GM12864 (cell line): ENCODE measurements around the gene AKAP7.
"Not testable (repeated sequence)": the region's sequence is repeated elsewhere in the genome, so short reads cannot be mapped to it uniquely, and the experiment has no call there.

Source experiments
- DNase-seq: peaks from one replicate; pipeline ENCODE4 v3.0.0-alpha.2; 2011; ENCODE audit warnings: low read depth
- H3K4me3 ChIP-seq: 2 replicates; pipeline ENCODE4 v1.5.1; 2011; ENCODE audit warnings: mild to moderate bottlenecking, low read depth, low read length, control low read depth
- TF ChIP-seq, protein P1 (sequence below): IDR thresholded peaks from 2 replicates; pipeline ENCODE4 v1.5.1; 2011; ENCODE audit warnings: low read depth, mild to moderate bottlenecking, moderate library complexity, low read length, control low read depth, inconsistent platforms; ENCODE audit errors: missing control alignments

The AKAP7 gene

DNA sequence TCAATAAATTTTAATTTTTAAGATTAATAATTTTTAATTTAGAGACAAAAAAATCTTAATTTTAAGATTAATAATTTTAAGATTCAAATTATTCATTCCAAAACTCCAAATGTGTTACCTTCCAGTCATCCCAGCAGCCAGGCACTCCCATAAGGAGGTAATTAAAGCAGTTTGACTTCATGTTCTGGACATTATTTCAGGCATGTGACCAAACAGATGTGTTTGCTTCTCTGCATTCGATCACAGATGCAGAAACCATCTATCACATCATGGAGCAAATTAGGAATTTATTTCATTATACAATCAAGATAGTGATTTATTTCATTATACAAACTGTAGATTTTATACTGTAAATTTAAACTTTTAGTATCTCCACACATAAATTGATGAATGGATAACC, 150.3 kb downstream of the AKAP7 start:
- no peak overlapping the region for H3K4me3 ChIP-seq
- TF ChIP-seq, protein P1, sequence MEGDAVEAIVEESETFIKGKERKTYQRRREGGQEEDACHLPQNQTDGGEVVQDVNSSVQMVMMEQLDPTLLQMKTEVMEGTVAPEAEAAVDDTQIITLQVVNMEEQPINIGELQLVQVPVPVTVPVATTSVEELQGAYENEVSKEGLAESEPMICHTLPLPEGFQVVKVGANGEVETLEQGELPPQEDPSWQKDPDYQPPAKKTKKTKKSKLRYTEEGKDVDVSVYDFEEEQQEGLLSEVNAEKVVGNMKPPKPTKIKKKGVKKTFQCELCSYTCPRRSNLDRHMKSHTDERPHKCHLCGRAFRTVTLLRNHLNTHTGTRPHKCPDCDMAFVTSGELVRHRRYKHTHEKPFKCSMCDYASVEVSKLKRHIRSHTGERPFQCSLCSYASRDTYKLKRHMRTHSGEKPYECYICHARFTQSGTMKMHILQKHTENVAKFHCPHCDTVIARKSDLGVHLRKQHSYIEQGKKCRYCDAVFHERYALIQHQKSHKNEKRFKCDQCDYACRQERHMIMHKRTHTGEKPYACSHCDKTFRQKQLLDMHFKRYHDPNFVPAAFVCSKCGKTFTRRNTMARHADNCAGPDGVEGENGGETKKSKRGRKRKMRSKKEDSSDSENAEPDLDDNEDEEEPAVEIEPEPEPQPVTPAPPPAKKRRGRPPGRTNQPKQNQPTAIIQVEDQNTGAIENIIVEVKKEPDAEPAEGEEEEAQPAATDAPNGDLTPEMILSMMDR: no peak
- DNase-seq: no peak

DNA sequence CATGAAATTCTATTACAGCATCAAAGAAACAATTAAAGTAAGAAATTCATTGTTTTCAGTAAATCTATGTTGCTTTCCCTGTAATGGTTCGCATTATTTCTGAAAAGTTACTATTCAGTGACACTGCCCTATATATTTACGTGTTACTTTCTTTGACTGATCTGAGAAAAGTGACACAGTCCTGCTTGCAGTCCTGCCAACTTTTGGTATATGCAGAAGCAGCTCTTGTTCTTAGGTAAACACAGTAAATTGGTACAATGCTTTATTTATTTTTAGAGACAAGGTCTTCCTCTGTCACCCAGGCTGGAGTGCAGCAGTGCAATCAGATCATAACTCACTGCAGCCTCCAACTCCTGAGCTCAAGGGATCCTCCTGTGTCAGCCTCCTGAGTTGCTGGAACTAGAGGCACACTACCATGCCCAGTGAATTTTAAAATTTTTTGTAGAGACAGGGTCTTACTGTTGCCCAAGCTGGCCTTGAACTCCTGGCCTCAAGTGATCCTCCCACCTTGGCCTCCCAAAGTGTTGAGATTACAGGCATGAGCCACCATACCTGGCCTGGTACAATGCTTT, 151.3 kb downstream of the AKAP7 start:
- TF ChIP-seq, protein P1: no peak
- DNase-seq: no peak
- H3K4me3 ChIP-seq: no peak overlapping the region

DNA sequence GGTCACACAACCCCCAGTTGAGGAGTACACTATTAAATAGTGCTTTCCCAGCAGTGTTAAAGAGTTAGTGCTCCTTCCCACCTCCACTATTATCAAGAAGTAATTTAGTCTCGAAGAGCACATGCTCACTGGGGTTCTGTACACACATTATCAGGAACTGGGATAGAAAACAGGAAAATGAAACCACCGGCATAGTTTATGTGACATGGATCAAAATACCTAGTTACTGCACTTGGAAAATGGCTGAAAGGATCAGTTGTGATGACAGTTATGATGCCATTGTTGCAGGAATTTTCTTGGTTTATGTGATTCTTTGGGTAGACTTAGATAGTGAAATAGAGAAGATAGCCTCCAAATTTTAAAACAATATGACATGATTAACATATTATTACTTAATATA, 152.9 kb downstream of the AKAP7 start:
- DNase-seq: no peak
- H3K4me3 ChIP-seq: no peak overlapping the region
- TF ChIP-seq, protein P1: no peak

DNA sequence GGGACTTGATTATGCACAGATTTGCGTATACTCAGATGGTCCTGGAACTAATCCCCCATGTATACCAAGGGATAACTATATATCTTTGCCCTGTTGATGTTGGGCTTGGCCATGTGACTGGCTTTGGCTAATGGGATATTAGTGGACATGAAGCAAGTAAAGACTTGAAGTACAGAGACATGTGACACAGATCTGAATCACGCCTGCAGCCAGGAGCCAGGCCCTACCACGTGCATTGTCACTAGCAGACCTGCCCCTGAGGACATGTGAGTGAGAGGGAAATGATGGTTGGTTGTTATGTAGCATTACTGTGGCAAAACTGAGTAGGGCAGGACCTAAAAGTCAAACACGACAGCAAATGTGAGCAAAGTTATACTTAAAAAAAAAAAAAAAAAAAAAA, 155.7 kb downstream of the AKAP7 start:
- TF ChIP-seq, protein P1: no peak
- H3K4me3 ChIP-seq: no peak overlapping the region
- no peak for DNase-seq

DNA sequence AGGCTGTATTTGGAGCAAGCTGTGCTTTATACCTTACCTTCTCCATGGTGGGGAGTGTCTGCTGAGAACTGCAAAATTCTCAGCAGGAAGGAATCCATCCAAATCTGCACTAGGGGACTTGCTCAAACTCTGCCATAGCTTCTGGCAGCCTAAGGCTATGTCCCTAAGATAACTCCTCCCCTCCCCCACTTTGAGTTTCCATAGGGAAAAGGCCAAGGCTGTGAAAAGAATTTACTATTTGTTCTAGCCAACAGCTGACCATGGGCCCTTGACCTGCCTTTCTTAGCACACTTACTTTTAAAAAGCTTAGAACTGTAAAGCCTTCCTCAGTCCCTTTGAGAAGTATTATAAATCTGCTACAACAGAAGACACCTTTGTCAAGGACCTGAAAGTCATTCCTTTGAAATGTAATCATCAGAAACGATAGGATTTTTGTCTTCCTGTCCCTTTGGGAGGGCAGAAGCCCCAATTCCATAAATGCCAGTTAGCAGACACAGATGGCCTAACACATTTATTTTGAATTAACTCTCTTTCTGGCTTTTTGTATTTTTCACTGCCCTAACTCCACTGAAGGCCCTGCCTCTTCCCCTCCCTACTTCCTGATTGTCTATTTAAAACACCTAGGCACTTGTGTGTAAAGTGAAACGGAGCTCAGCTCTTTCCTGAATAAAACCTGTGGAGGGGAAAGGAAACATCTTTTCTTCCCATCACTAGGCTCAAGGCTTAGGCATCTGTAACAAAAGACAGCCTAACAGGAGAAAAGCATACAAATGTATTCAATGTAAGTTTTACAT, 157.1 kb downstream of the AKAP7 start:
- H3K4me3 ChIP-seq: no peak overlapping the region
- DNase-seq: no peak
- TF ChIP-seq, protein P1: no peak

DNA sequence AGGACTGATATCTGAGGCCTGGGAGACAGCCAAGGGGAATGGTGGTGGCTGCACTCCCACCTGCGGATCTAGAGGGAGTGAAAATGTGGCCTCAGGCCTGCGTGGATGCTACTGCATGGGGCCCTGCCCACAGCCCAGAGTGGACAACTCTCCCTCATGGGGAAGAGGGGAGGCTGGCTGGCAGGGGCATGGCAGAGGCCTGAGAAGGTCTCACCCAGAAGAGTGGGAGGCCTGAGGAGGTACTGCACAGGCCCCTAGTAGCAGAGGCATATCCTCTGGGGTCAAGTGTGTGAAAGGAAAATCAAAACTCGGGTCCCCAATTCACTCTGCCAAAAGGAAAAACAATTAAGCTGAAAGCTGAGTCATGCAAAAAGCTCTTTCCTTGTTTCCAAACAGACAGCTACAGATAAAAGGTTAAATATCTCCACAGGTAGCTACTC, 158.2 kb downstream of the AKAP7 start:
- TF ChIP-seq, protein P1: no peak
- no peak overlapping the region for H3K4me3 ChIP-seq
- no peak for DNase-seq

DNA sequence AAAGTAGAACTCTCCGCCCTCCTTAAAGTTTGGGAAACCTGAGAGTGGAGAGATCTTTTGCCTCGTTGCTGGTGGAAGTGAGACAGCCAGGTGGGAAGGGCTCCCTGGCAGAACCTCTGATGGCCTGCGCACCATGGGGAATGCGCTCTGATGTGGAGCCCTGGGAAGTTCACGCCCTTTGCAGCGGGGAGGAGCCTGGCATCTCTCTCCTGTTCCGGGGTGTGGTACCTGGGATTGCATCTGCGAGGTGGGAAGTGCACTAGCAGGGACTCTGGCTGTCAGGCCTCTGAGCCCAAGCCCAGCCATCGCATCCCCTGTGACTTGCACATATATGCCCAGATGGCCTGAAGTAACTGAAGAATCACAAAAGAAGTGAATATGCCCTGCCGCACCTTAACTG, 159.8 kb downstream of the AKAP7 start:
- TF ChIP-seq, protein P1: no peak
- H3K4me3 ChIP-seq: no peak overlapping the region
- no peak for DNase-seq

DNA sequence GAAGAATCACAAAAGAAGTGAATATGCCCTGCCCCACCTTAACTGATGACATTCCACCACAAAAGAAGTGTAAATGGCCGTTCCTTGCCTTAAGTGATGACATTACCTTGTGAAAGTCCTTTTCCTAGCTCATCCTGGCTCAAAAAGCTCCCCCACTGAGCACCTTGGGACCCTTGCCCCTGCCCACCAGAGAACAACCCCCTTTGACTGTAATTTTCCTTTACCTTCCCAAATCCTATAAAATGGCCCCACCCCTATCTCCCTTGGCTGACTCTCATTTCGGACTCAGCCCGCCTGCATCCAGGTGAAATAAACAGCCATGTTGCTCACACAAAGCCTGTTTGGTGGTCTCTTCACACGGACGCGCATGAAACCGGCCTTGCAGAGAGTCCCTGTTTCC, 165.6 kb downstream of the AKAP7 start:
- DNase-seq, H3K4me3 ChIP-seq: not testable (repeated sequence)
